HepG2 (cell line): ENCODE measurements around the gene SGCD. TPM values are rescaled to one million over a fixed set of nuclear protein-coding genes. Genes with fewer than 3 reads are reported as not detected.

Experiments
- ATAC-seq: fragments of 200-7000 bp; cut with Tn5 transposase; 3 replicates; pipeline ENCODE4 v1.9.1; 2020; ENCODE audit warnings: mild to moderate bottlenecking, moderate library complexity
- BruUV-seq: library from RNA; stranded (reverse); fragments of 400-500 nt; replicated peaks from 2 replicates; lab custom pipeline; 2021; lab: Mats Ljungman, UMichigan
- CTCF ChIA-PET: fragments of 300-600 bp; formaldehyde crosslinking; extraction: SDS; loops from one replicate; lab custom pipeline; 2021; ENCODE audit warnings: low total read pairs, inconsistent platforms, low intra/inter-chr PET ratio; lab: Yijun Ruan, JAX
- POLR2A ChIA-PET: fragments of 350-600 bp; sonication (Branson Sonifier 250); formaldehyde crosslinking; loops from one replicate; lab custom pipeline; 2020; ENCODE audit warnings: antibody characterized with exemption, inconsistent platforms; lab: Yijun Ruan, JAX
- DNase-seq: peaks from one replicate; pipeline ENCODE4 v3.0.0-alpha.2; 2015; ENCODE audit warnings: low spot score
- FAIRE-seq: peaks from 3 replicates; lab custom pipeline; 2011; peaks lifted over from hg19 to GRCh38; lab: Jason Lieb, UNC
- H2AFZ ChIP-seq: one replicate; pipeline ENCODE4 v1.6.1; 2011; ENCODE audit warnings: low read length, inconsistent platforms
- H3K27ac ChIP-seq: fragments of 300-600 bp; 3 replicates; pipeline ENCODE4 v1.8.0; 2011; ENCODE audit warnings: mixed run types, mild to moderate bottlenecking, mixed read lengths, low read length, inconsistent platforms; ENCODE audit not compliant: insufficient read depth; ENCODE audit errors: extremely low read length
- H3K27me3 ChIP-seq, 2 experiments: fragments of 200-600 bp in 1 of 2; 2 replicates in 1 of 2; 3 replicates in 1 of 2; pipeline versions ENCODE4 v1.6.0 to v1.8.0; 2011; ENCODE audit warnings: low read length in 2 of 2, mild to moderate bottlenecking in 2 of 2, moderate library complexity in 2 of 2, inconsistent platforms in 1 of 2; ENCODE audit not compliant: insufficient read depth in 2 of 2, control insufficient read depth in 1 of 2
- H3K36me3 ChIP-seq, 2 experiments: fragments of 200-600 bp in 1 of 2; replicated peaks in 1 of 2; 2 replicates in 1 of 2; 3 replicates in 1 of 2; pipeline versions ENCODE4 v1.5.1 to v1.8.0; 2011; ENCODE audit warnings: low read length in 2 of 2, inconsistent platforms in 1 of 2; ENCODE audit not compliant: insufficient read depth in 2 of 2, control insufficient read depth in 1 of 2
- H3K4me1 ChIP-seq: 2 replicates; pipeline ENCODE4 v1.5.1; 2012; ENCODE audit warnings: low read length, inconsistent platforms; ENCODE audit not compliant: insufficient read depth
- H3K4me2 ChIP-seq: 2 replicates; pipeline ENCODE4 v1.6.0; 2011; ENCODE audit warnings: low read depth, low read length, inconsistent platforms
- H3K4me3 ChIP-seq, 3 experiments: fragments of 200-600 bp in 1 of 3; sonication (generic), shearing (Covaris generic) in 1 of 3; replicated peaks in 1 of 3; 2 replicates each; pipeline ENCODE4 v1.5.1; 2011 to 2016; ENCODE audit warnings: low read length in 3 of 3, inconsistent platforms in 2 of 3, low read depth in 2 of 3, mild to moderate bottlenecking in 2 of 3, control low read depth in 1 of 3, mixed read lengths in 1 of 3; ENCODE audit not compliant: insufficient read depth in 1 of 3
- H3K79me2 ChIP-seq: one replicate; pipeline ENCODE4 v1.6.1; 2011; ENCODE audit warnings: low read length, inconsistent platforms; ENCODE audit not compliant: insufficient read depth
- H3K9ac ChIP-seq: 2 replicates; pipeline ENCODE4 v1.6.0; 2011; ENCODE audit warnings: mild to moderate bottlenecking, low read depth, low read length, inconsistent platforms; ENCODE audit not compliant: insufficient read depth
- H3K9me3 ChIP-seq: 2 replicates; pipeline ENCODE4 v1.5.1; 2012; ENCODE audit warnings: mild to moderate bottlenecking, low read length
- H4K20me1 ChIP-seq: 2 replicates; pipeline ENCODE4 v1.6.0; 2011; ENCODE audit warnings: inconsistent platforms, mild to moderate bottlenecking, low read length, moderate library complexity; ENCODE audit not compliant: insufficient read depth
- ATF4 ChIP-seq, 2 experiments: fragments of 450-650 bp in 1 of 2; sonication (generic) in 1 of 2; formaldehyde crosslinking; IDR thresholded peaks; 2 replicates each; pipeline versions ENCODE4 v1.5.0 to v1.8.0; 2020 to 2022; ENCODE audit warnings: mild to moderate bottlenecking in 1 of 2, missing genetic modification reagents in 1 of 2
- DZIP1 ChIP-seq: sonication (generic); formaldehyde crosslinking; IDR thresholded peaks from 2 replicates; pipeline ENCODE4 v1.5.0; 2020; ENCODE audit warnings: mild to moderate bottlenecking, missing genetic modification reagents
- FOXA1 ChIP-seq, 2 experiments: fragments of 450-650 bp in 1 of 2; sonication (generic) in 1 of 2; formaldehyde crosslinking in 1 of 2; IDR thresholded peaks; 2 replicates each; pipeline versions ENCODE4 v1.4.0 to v1.6.1; 2016 to 2020; ENCODE audit warnings: missing genetic modification reagents in 1 of 2
- HNRNPH1 ChIP-seq: fragments of 200-400 bp; formaldehyde crosslinking; optimal IDR thresholded peaks from 2 replicates; pipeline ENCODE3; 2017; ENCODE audit warnings: mild to moderate bottlenecking, low read depth, low read length
- SNAPC4 ChIP-seq: sonication (generic); formaldehyde crosslinking; IDR thresholded peaks from 2 replicates; pipeline ENCODE4 v1.4.0; 2020; ENCODE audit warnings: mild to moderate bottlenecking, missing genetic modification reagents
- TBX2 ChIP-seq: sonication (generic); formaldehyde crosslinking; IDR thresholded peaks from 2 replicates; pipeline ENCODE4 v1.5.0; 2020; ENCODE audit warnings: missing genetic modification reagents, mild to moderate bottlenecking, borderline replicate concordance
- TMF1 ChIP-seq: sonication (generic); formaldehyde crosslinking; IDR thresholded peaks from 2 replicates; pipeline ENCODE4 v1.8.1; 2022; ENCODE audit warnings: low read depth, missing genetic modification reagents
- ZMYM3 ChIP-seq: sonication (generic); formaldehyde crosslinking; IDR thresholded peaks from 2 replicates; pipeline ENCODE4 v1.5.1; 2020; ENCODE audit warnings: mild to moderate bottlenecking, missing genetic modification reagents
- ZNF10 ChIP-seq: sonication (generic); formaldehyde crosslinking; IDR thresholded peaks from 2 replicates; pipeline ENCODE4 v1.4.0; 2020; ENCODE audit warnings: mild to moderate bottlenecking, low read depth, missing genetic modification reagents, borderline replicate concordance
- ZNF180 ChIP-seq: sonication (generic); formaldehyde crosslinking; IDR thresholded peaks from 2 replicates; pipeline ENCODE4 v1.4.0; 2020; ENCODE audit warnings: low read depth, missing genetic modification reagents, borderline replicate concordance
- ZNF614 ChIP-seq: IDR thresholded peaks from 2 replicates; pipeline ENCODE4 v1.6.1; 2018; ENCODE audit warnings: missing biosample characterization, missing genetic modification reagents, inconsistent platforms, borderline replicate concordance
- ZNF770 ChIP-seq: sonication (generic); formaldehyde crosslinking; IDR thresholded peaks from 2 replicates; pipeline ENCODE4 v1.5.0; 2020; ENCODE audit warnings: mild to moderate bottlenecking, missing genetic modification reagents
- ZNF788 ChIP-seq: sonication (generic); formaldehyde crosslinking; IDR thresholded peaks from 2 replicates; pipeline ENCODE4 v1.5.0; 2020; ENCODE audit warnings: mild to moderate bottlenecking, missing genetic modification reagents, borderline replicate concordance
- in situ Hi-C: cut with HindIII; loops from 2 replicates; pipeline ENCODE4 v1.10.0; 2017; ENCODE audit warnings: low pct_unique_long_range_greater_than_20kb; ENCODE audit not compliant: extremely low pct_ligation_motif_present
- intact Hi-C: fragments of 100-400 bp; cut with micrococcal nuclease; formaldehyde crosslinking; loops from one replicate; pipeline ENCODE4 v1.10.0; 2022; ENCODE audit not compliant: unreplicated experiment
- polyA plus RNA-seq, 8 experiments: library from polyadenylated mRNA; depleted of rRNA in 3 of 8; stranded (reverse) in 7 of 8; unstranded in 1 of 8; fragments of >200 nt; fragmentation: Illumina TruSeq in 4 of 8; extraction: Trizol in 4 of 8; gene quantifications; 2 replicates each; pipeline versions ENCODE4 v1.2.1 to v1.2.3, GENCODE V29; 2011 to 2016; ENCODE audit warnings: low read depth in 4 of 8, missing spikeins in 1 of 8, mixed read lengths in 1 of 8; ENCODE audit not compliant: insufficient read depth in 1 of 8
- total RNA-seq, 5 experiments: library from RNA; depleted of rRNA; stranded (reverse); fragments of >200 nt; fragmentation: Illumina TruSeq; extraction: Trizol; gene quantifications; 2 replicates each; pipeline ENCODE4 v1.2.3, GENCODE V29; 2016; ENCODE audit warnings: low read depth in 1 of 5

SGCD gene
- total and polyA plus RNA-seq, 2 of the 13 experiments (the other 11 are each of a cell fraction or from before 2014, with no cell fraction given), result not detected

GRCh38 chr5:156460471-156460870 lies 133.5 kb downstream of the SGCD start:
- H3K27ac ChIP-seq, result no peak overlapping the region
- no peak for FAIRE-seq
- no TSS peak for BruUV-seq
- TF ChIP-seq HNRNPH1, result no peak
- no peak for TF ChIP-seq ZNF180
- no peak for TF ChIP-seq ATF4 (CRISPR knock-in tag; IDR thresholded peaks at IDR 0.05)
- no peak for TF ChIP-seq ZNF10 (CRISPR knock-in tag)
- no peak for TF ChIP-seq TBX2 (CRISPR knock-in tag)
- no peak for TF ChIP-seq ZMYM3 (CRISPR knock-in tag)
- TF ChIP-seq DZIP1 (CRISPR knock-in tag), result no peak
- TF ChIP-seq ZNF614 (CRISPR knock-in tag), result no peak
- no peak for TF ChIP-seq ZNF788 (CRISPR knock-in tag)
- no peak for TF ChIP-seq TMF1 (CRISPR knock-in tag)
- TF ChIP-seq SNAPC4 (CRISPR knock-in tag), result no peak
- no peak for TF ChIP-seq FOXA1 (IDR thresholded peaks at IDR 0.05)
- no peak for TF ChIP-seq FOXA1 (CRISPR knock-in tag; IDR thresholded peaks at IDR 0.05)
- no peak for TF ChIP-seq ZNF770 (CRISPR knock-in tag)
- intact Hi-C loops, result no loop called here
- H2AFZ ChIP-seq, result no peak overlapping the region
- in situ Hi-C loops, result no loop called here
- no peaks in the 10 kb centered on the region for H3K27me3 ChIP-seq
- no peaks in the 10 kb centered on the region for H3K4me1 ChIP-seq
- no peak overlapping the region for H3K4me3 ChIP-seq
- no peak for DNase-seq
- H3K79me2 ChIP-seq, result no peaks in the 10 kb centered on the region
- no peaks in the 10 kb centered on the region for H3K9me3 ChIP-seq
- no peaks in the 10 kb centered on the region for H4K20me1 ChIP-seq
- POLR2A ChIA-PET, result no interaction called here
- H3K36me3 ChIP-seq, result no peaks in the 10 kb centered on the region
- H3K9ac ChIP-seq, result no peak overlapping the region
- CTCF ChIA-PET, result no interaction called here
- no peak overlapping the region for H3K4me2 ChIP-seq
- ATAC-seq, result no peak
